ENCODE results near the gene PTPRD. TPM values are rescaled to one million over a fixed set of nuclear protein-coding genes. Genes with fewer than 3 reads are reported as not detected.

The PTPRD gene
- total and polyA plus RNA-seq, 2 donors (not counting 1 experiment from before 2014, with no cell fraction given): not detected

DNA sequence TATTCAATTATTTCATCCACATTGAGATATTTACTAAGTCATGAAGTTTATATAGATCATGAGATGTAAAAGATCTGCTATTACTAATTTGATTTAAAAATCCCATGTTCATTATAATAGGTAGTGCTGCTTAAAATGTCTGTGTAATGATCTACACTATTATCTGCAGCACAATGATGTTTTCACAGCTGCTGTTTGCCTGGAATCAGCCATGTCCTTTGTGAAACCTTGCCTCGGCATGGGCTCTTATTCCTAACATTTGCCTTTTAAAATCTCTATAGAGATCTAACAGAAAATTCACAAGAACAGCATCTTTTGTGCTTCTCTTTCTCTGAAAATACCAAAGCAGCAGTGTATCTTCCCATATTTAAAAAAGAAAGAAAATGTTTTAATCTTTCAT lies 444.6 kb downstream of the PTPRD start:
- DNase-seq (no peak), ATAC-seq (ENCODE audit: low read depth) (no peak)
- Histone ChIP-seq H3K4me1 (ENCODE audit: control insufficient read depth in 2 of 2, insufficient read depth in 2 of 2, low read length in 2 of 2) (no peaks in the 10 kb centered on the region), H3K4me2 (replicated peaks; ENCODE audit: low read depth, low read length, poor library complexity, severe bottlenecking) (no peak overlapping the region), H3K27me3 (replicated peaks in 1 of 4; ENCODE audit: control extremely low read depth in 1 of 4, control insufficient read depth in 3 of 4, insufficient read depth in 4 of 4, low read length in 3 of 4) (no peaks in the 10 kb centered on the region), H3K9ac (ENCODE audit: low read length) (no peak overlapping the region), H4K20me1 (ENCODE audit: control insufficient read depth, insufficient read depth, low read length, poor library complexity, severe bottlenecking) (no peaks in the 10 kb centered on the region), H3K27ac (ENCODE audit: low read length in 2 of 2) (no peak overlapping the region), H3K79me2 (ENCODE audit: control insufficient read depth, insufficient read depth, low read length) (no peaks in the 10 kb centered on the region), H3K4me3 (ENCODE audit: control extremely low read depth in 1 of 5, extremely low read depth in 1 of 5, insufficient read depth in 1 of 5, low read depth in 2 of 5, low read length in 4 of 5) (no peak overlapping the region), H2AFZ (ENCODE audit: insufficient read depth, low read depth, low read length, poor library complexity, severe bottlenecking) (no peak overlapping the region), H3K9me3 (ENCODE audit: control extremely low read depth in 1 of 3, control insufficient read depth in 2 of 3, insufficient read depth in 1 of 3, low read length in 2 of 3) (no peaks in the 10 kb centered on the region), H3K36me3 (replicated peaks in 1 of 2; ENCODE audit: control extremely low read depth in 1 of 2, control insufficient read depth in 1 of 2, extremely low read depth in 1 of 2, insufficient read depth in 2 of 2, low read length in 1 of 2) (no peaks in the 10 kb centered on the region)
- Mint-ChIP-seq H3K9me3 (ENCODE audit: insufficient read depth) (no peaks in the 10 kb centered on the region), H3K27me3 (no peaks in the 10 kb centered on the region), H3K4me1 (no peaks in the 10 kb centered on the region), H3K27ac (no peak overlapping the region), H3K4me3 (no peak overlapping the region)
- intact Hi-C loops (cut with micrococcal nuclease): no loop called here
- 100% methylated on average over 1 of the region's 1 CpG for WGBS (ENCODE audit: insufficient coverage)
- no peak for TF ChIP-seq EZH2 (IDR thresholded peaks at IDR 0.05; ENCODE audit: borderline replicate concordance, insufficient read depth, low read depth, low read length, poor library complexity, severe bottlenecking)
- TF ChIP-seq, protein P1, sequence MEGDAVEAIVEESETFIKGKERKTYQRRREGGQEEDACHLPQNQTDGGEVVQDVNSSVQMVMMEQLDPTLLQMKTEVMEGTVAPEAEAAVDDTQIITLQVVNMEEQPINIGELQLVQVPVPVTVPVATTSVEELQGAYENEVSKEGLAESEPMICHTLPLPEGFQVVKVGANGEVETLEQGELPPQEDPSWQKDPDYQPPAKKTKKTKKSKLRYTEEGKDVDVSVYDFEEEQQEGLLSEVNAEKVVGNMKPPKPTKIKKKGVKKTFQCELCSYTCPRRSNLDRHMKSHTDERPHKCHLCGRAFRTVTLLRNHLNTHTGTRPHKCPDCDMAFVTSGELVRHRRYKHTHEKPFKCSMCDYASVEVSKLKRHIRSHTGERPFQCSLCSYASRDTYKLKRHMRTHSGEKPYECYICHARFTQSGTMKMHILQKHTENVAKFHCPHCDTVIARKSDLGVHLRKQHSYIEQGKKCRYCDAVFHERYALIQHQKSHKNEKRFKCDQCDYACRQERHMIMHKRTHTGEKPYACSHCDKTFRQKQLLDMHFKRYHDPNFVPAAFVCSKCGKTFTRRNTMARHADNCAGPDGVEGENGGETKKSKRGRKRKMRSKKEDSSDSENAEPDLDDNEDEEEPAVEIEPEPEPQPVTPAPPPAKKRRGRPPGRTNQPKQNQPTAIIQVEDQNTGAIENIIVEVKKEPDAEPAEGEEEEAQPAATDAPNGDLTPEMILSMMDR (IDR thresholded peaks at IDR 0.05): no peak
- ChIA-PET CTCF (no interaction called here), POLR2A (no interaction called here)

DNA sequence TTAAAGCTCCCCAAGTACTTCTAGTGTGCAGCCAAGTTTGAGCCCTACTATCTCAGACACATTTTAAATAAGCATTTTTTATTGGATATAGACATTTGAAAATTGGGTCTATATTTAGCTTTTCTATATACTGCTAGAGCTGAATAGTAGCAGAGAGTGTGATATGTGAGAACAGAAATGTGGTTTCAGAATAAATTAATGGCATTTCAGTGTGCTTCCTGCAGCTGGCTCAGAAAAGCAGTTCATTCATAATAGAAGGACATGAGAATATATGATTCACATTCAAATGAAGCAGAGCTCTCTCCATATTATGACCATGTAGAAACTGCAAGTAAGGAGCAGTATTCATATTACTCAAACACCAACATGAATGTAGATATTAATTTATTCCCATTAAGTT lies 464.0 kb downstream of the PTPRD start:
- ChIA-PET POLR2A (no interaction called here), CTCF (no interaction called here)
- Histone ChIP-seq H3K79me2 (ENCODE audit: control insufficient read depth, insufficient read depth, low read length) (no peaks in the 10 kb centered on the region), H3K9ac (ENCODE audit: low read length) (no peak overlapping the region), H3K9me3 (ENCODE audit: control extremely low read depth in 1 of 3, control insufficient read depth in 2 of 3, insufficient read depth in 1 of 3, low read length in 2 of 3) (no peaks in the 10 kb centered on the region), H3K4me2 (replicated peaks; ENCODE audit: low read depth, low read length, poor library complexity, severe bottlenecking) (no peak overlapping the region), H4K20me1 (ENCODE audit: control insufficient read depth, insufficient read depth, low read length, poor library complexity, severe bottlenecking) (no peaks in the 10 kb centered on the region), H2AFZ (ENCODE audit: insufficient read depth, low read depth, low read length, poor library complexity, severe bottlenecking) (no peak overlapping the region), H3K27ac (ENCODE audit: low read length in 2 of 2) (no peak overlapping the region), H3K4me3 (ENCODE audit: control extremely low read depth in 1 of 5, extremely low read depth in 1 of 5, insufficient read depth in 1 of 5, low read depth in 2 of 5, low read length in 4 of 5) (no peak overlapping the region), H3K4me1 (ENCODE audit: control insufficient read depth in 2 of 2, insufficient read depth in 2 of 2, low read length in 2 of 2) (no peaks in the 10 kb centered on the region), H3K36me3 (replicated peaks in 1 of 2; ENCODE audit: control extremely low read depth in 1 of 2, control insufficient read depth in 1 of 2, extremely low read depth in 1 of 2, insufficient read depth in 2 of 2, low read length in 1 of 2) (no peaks in the 10 kb centered on the region), H3K27me3 (replicated peaks in 1 of 4; ENCODE audit: control extremely low read depth in 1 of 4, control insufficient read depth in 3 of 4, insufficient read depth in 4 of 4, low read length in 3 of 4) (no peaks in the 10 kb centered on the region)
- TF ChIP-seq EZH2 (IDR thresholded peaks at IDR 0.05; ENCODE audit: borderline replicate concordance, insufficient read depth, low read depth, low read length, poor library complexity, severe bottlenecking): no peak
- TF ChIP-seq, protein P1 (IDR thresholded peaks at IDR 0.05): no peak
- no peaks in the 10 kb centered on the region for H3K27me3 Mint-ChIP-seq
- ATAC-seq (ENCODE audit: low read depth): no peak
- H3K9me3 Mint-ChIP-seq (ENCODE audit: insufficient read depth): no peaks in the 10 kb centered on the region
- H3K27ac Mint-ChIP-seq: no peak overlapping the region
- DNase-seq: no peak
- H3K4me3 Mint-ChIP-seq: no peak overlapping the region
- intact Hi-C loops (cut with micrococcal nuclease): no loop called here
- no peaks in the 10 kb centered on the region for H3K4me1 Mint-ChIP-seq

Data from B cell (primary cell).